ENCODE results near the gene UBALD1. TPM values are rescaled to one million over a fixed set of nuclear protein-coding genes. Genes with fewer than 3 reads are reported as not detected.

Gene UBALD1
- polyA plus RNA-seq, 2 of the 4 experiments (the other 2 are of a cell fraction) = 10.2 to 34.1 TPM

- Histone ChIP-seq H3K4me3 (peak overlapping the region; percentile 56), H3K4me1 (peaks cover 42% of the 10 kb centered on the region), H3K27ac (peak overlapping the region; percentile 93 to 98), H3K4me2 (peak overlapping the region; percentile 79), H3K9me3 (no peaks in the 10 kb centered on the region)
- 2% methylated on average over 22 of the region's 57 CpGs for WGBS (ENCODE audit: missing lambda C conversion rate)
- DNase-seq (ENCODE audit: low read depth in 1 of 2, low spot score in 1 of 2) = peak; percentile 98 to 100
- FAIRE-seq = peak; percentile 74
- ChIA-PET POLR2A (interaction anchor here (0.6 to 1.5 kb wide), 14 partner anchors 8 to 448 kb away, joined by 3 to 9 read pairs (median 4); partner anchors contain the start of genes ANKS3, DNAAF8, MGRN1 and SEC14L5), CTCF (interaction anchor here (0.6 to 3.6 kb wide), 12 partner anchors 11 to 209 kb away, joined by 3 to 13 read pairs (median 3); no protein-coding TSS in a partner anchor)
- ATAC-seq = peak; percentile 74 to 83
- TF ChIP-seq CTCF (IDR thresholded peaks at IDR 0.05) (peak; percentile 41), ESRRA (IDR thresholded peaks at IDR 0.05; ENCODE audit: borderline replicate concordance, low read length) (peak; percentile 88), TFCP2L1 (CRISPR knock-in tag; IDR thresholded peaks at IDR 0.05) (no peak), FOSB (CRISPR knock-in tag; IDR thresholded peaks at IDR 0.05) (no peak), TP53 (CRISPR knock-in tag; IDR thresholded peaks at IDR 0.05) (no peak), HEYL (CRISPR knock-in tag; IDR thresholded peaks at IDR 0.05) (no peak), BCL3 (IDR thresholded peaks at IDR 0.05) (no peak), NR3C1 (IDR thresholded peaks at IDR 0.05) (no peak), EP300 (IDR thresholded peaks at IDR 0.05) (no peak), CBX2 (IDR thresholded peaks at IDR 0.05; ENCODE audit: borderline replicate concordance, low read depth) (no peak), KDM1A (IDR thresholded peaks at IDR 0.05; ENCODE audit: low read depth) (no peak), HOXB5 (CRISPR knock-in tag; IDR thresholded peaks at IDR 0.05) (peak; percentile 69; the same call in 1 of the 2 replicates), GATA3 (IDR thresholded peaks at IDR 0.05; ENCODE audit: borderline replicate concordance) (no peak; the same call in 1 of the 2 replicates), E2F6 (IDR thresholded peaks at IDR 0.05; ENCODE audit: borderline replicate concordance, low read depth) (peak; percentile 96), MAX (IDR thresholded peaks at IDR 0.05) (peak; percentile 94), HOXA7 (CRISPR knock-in tag; IDR thresholded peaks at IDR 0.05) (no peak), CEBPB (IDR thresholded peaks at IDR 0.05) (no peak), ZC3H11A (IDR thresholded peaks at IDR 0.05) (no peak), MAZ (IDR thresholded peaks at IDR 0.05; ENCODE audit: borderline replicate concordance, low read depth, low read length) (no peak), REST (IDR thresholded peaks at IDR 0.05) (peak; percentile 90), PHF8 (IDR thresholded peaks at IDR 0.05; ENCODE audit: borderline replicate concordance, low read depth) (peak; percentile 75; the same call in 1 of the 2 replicates), PBX3 (IDR thresholded peaks at IDR 0.05) (peak; percentile 81), MYC (IDR thresholded peaks at IDR 0.05; ENCODE audit: borderline replicate concordance, low read length) (peak; percentile 62; the same call in 1 of the 2 replicates), SMC3 (IDR thresholded peaks at IDR 0.05) (peak; percentile 36; the same call in 2 of the 3 replicates), JUN (IDR thresholded peaks at IDR 0.05) (peak; percentile 32 to 77; a peak in 4 of 5 replicates), FOSL2 (IDR thresholded peaks at IDR 0.05) (no peak), FOSL2 (CRISPR knock-in tag; IDR thresholded peaks at IDR 0.05) (peak; percentile 11; the same call in 1 of the 2 replicates), ATOH8 (CRISPR knock-in tag; IDR thresholded peaks at IDR 0.05; ENCODE audit: low read depth) (no peak), EHF (CRISPR knock-in tag; IDR thresholded peaks at IDR 0.05) (peak; percentile 59; the same call in 1 of the 2 replicates), MAFK (IDR thresholded peaks at IDR 0.05; ENCODE audit: partially characterized antibody) (no peak), CHD2 (IDR thresholded peaks at IDR 0.05; ENCODE audit: low read length, partially characterized antibody) (peak; percentile 89)
Observed at GRCh38 chr16:4616047-4616811, 1.5 kb upstream of the UBALD1 start.
